NCI-H2171 (cell line): Measurements from ENCODE around the gene TLDC2.

Experiments
- DNase-seq: peaks from one replicate; lab custom pipeline; 2025; lab: John Stamatoyannopoulos, UW

TLDC2 gene

DNA sequence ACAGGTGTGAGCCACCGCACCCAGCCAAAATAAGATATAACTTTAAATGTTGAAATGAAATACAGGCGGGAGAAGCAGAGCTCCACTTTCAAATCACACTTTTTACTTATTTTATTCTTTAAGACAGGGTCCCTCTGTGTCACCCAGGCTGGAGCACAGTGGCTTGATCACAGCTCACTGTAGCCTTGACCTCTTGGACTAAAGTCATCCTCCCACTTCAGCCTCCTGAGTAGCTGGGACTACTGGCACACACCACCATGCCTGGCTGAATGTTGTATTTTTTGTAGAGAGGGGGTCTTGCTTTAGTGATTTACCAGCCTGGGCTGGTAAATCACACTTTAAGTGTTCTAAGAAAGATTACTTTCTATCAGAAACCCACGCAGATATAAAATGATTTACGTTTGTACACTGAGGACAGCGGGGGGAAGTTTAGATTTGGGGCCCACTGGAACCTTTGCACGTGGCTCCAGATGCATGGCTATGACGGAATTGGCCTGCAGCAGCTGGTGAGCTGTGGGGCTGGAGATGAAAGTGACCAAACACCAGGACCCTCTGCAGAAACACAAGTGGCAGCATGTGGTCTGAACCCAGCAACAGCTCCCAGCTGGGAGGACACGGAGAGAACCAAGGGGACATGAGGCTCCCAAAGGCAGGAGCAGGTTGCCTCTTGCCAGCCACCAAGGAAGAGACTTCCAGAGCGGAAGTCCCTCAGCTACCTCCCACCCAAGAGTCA, 26.4 kb upstream of the TLDC2 start:
- DNase-seq, result no peak

DNA sequence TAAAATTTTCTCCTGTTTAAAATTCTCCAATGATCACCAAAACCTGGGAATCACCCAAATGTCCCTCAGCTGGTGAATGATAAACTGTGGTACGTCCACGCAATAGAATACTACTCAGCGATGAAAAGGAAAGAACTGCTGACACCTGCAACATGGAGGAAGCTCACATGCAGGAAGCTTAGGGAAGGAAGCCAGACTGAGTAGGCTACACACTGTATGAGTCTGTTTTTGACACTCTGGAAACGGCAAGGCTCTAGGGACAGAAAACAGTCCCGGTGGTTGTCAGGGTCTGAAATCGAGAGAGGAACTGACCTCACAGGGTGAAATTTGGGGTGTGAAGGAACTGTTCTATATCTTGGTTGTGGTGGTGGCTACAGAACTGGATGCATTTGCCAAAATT, 25.2 kb upstream of the TLDC2 start:
- DNase-seq, result no peak

DNA sequence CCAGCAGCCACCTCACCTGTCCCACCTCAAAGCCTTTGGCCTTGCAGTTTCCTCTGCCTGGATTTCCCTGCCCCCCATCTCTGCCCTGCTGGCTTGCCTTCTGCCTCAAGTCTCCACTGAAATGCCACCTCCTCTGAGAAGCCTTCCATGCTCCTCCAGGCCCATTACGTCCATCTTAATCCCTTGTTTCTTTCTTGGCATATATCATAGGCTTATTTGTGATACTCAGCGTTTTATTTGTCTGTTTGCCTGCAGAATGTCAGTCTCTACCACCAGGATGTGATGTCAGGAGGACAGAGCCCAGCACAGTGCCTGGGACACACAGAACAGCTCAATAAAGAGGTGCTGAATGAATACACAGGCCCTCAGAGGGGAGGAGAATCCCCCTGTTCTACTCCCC, 24.4 kb upstream of the TLDC2 start:
- DNase-seq, result no peak

DNA sequence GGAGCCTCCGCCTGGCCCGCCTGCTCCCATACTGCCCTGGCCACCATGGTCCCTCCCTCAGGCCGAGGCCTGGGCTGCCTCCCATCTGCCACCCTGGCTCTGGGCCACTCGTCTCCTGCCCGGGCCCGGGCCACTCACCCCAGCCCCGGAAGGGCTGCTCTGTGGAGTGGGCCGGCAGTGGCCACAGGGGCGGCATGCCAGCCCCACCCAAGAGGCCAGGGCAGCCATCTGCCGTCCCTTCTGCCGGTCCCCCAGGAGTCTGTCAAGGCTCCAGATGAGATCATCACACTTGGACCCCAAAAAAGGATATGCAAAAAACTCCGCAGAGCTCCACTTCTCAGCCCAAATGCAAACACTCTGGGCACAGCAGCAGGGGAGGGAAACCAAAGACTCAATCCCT, 23.8 kb upstream of the TLDC2 start:
- no peak for DNase-seq

DNA sequence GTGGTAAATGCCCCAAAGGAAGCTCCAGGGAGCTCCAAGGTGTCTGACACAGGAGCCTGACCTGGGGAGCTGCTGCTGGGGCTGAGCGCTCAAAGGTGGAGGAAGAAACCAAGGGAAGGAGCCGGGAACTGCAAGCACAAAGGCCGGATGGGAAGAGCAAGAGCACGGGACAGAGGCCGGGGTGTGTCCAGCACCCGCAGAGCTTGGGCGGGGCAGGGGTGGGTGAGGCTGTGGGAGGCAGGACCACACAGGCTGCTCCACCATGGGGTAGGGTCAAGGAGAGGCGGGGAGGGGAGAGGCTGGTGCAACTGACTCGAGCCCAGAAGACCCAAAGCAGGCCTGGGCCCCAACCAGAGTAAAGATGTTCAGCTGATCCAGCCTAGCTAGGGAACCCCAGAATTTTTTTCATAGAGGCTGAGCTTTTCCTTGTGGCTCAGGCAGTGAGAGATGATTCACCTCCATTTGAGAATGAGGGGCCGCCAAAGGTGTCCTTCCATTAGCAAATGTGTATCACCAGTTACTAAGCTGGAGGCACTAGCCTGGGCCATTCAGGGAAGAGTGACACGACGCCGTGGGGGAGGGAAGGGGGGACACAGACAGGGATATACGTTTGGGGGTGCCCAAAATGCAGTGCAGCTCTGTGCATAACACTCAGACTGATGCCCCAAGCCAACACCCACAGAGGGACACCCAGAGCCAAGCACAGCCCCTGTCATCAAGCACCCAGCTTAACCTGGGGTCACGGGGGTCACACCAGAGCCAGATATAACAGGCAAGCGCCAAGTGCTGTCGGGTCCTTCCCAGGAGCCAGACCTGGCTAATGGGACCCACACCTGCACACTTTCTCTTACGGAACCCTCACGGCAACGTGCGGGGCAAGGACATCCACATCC, 21.3 kb upstream of the TLDC2 start:
- no peak for DNase-seq

DNA sequence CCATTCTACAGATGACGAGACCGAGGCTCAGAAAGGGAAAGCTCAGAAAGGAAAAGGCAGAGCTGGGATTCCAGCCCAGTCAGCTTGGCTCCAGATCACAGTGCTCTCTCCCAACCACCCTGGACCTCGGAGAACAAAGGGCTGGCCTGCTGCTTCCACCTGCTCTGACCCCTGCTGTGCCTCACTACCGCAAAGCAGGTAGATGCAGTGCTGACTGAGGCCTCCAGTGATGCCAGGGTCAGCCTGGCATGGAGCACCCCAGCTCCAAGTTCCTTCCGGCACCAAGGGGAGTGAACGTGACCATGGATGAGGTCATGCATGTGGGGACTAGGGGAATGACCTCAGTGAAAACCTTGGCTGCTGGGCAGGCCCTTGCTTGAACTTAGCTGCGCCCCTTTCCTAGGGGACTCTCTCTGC, 20.7 kb upstream of the TLDC2 start:
- DNase-seq, result no peak

DNA sequence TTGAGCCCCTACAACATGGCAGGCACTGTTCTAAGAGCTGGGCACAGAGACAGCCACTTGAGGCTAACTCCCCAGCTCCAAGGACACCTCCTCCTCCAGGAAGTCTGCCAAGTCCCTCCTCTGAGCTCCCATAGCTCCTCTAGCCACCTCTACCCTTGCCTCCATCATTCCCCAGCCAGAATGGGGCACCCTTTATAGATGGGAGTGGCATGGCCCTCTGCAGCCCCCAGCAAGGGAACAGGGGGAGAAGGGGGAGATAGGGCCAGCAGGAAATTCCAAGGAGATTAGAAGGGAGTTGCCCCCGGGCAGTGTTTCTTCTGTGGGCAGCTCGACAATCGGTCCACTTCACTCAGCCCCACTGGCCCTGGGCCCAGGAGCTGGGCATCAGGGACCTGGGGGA, 19.7 kb upstream of the TLDC2 start:
- no peak for DNase-seq

DNA sequence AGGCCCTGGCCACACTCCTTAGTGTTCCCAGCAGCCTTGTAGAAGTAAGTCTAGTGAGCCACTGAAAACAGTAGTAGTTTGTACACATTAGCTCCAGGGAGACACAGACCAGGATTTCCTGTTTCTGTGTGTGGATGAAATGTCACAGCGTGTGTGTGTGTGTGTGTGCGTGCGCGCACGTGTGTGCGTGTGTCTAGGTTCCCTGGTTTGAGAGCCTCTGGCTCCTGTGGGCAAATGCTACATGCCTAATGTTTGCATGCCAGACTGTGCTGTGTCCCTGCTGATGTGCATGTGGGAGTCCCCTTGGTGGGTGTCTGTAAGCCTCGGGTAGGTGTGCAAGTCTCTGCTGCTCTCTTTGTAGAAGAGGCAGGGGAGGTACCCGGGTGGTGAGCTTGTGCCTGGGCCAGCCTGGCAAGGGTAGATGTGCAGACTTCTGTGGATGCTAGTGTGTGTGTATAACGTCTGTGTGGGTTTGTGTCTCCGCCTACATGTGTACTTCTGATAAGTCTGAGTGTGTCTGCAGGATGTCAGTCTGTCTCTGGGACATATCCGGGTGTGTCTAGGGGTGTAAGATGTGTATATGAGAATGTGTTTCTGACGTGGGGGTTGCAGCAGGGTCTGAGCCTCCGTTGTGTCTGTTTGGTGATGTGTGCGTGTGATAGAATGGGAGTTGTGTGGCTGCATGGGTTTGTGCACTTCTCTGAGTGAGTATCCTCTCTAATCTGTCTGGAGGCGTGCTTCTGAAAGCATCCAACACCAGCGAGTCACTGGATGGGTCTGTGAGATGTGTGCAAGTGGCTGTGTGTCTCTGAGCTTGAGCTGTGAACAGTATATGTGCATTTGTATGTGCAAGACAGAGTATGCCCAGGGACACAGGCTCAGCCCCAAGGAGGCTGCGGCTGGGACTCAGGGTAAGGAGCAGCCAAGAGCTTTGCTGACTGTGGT, 19.0 kb upstream of the TLDC2 start:
- DNase-seq, result no peak

DNA sequence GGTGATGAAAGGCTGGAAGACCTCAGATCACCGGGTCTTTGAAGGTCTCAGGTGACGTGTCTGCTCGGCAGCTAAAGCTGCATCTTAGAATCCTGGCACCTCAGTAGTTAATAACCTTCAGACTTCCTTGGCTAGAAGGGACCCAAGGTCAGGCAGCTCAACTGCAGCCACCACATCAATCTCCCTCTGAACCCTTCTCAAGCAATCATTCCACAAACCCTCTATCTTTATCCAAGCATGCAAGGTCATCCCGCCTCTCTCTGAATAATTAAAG, 16.7 kb upstream of the TLDC2 start:
- DNase-seq, result no peak

DNA sequence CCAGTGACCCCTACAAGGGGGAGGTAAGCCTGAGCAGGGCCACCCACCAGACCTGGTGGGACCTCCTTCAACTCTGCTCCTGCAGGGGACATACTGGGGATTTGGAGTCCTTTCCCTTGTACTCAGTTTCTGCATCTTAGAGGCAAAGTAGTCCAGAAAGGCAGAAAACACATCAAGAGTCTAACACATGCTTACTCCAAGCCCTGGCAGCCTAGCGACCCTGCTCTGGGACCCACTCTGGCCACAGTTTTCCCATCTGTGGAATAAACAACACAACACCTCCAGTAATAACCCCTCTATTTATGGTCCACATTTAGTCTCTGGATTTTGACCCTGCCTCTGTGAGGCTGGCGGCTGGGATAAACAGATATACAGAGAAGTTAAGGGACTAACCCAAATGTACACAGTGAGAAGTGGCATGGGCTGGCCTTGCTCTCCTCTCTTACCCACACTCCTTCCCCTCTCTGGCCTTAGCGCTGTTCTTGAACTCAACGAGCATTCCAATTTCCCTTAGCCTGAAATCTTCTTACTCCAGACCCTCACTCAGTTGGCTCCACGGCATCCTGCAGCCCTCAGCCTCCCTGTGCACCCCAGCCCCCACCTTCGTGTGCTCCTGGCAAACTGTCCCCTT, 16.1 kb upstream of the TLDC2 start:
- DNase-seq, result no peak

DNA sequence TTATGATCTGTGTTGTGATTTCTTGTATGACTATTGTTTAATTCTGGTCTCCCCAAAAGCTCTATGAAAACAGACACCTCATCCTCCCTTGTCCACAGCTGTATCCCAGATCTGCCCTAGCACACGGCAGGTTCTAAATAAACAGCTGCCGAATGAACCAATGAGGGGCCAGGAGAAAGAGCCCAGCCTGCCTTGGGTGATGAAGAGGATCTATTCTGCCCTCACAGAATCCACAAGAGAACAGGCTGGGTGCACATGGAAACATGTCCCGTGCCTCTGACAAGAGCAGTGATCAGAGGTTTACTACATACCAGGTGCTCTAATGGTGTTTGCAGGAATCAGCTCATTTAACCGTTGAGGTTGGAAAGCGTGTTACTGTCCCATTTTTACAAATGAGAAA, 15.6 kb upstream of the TLDC2 start:
- DNase-seq, result no peak

DNA sequence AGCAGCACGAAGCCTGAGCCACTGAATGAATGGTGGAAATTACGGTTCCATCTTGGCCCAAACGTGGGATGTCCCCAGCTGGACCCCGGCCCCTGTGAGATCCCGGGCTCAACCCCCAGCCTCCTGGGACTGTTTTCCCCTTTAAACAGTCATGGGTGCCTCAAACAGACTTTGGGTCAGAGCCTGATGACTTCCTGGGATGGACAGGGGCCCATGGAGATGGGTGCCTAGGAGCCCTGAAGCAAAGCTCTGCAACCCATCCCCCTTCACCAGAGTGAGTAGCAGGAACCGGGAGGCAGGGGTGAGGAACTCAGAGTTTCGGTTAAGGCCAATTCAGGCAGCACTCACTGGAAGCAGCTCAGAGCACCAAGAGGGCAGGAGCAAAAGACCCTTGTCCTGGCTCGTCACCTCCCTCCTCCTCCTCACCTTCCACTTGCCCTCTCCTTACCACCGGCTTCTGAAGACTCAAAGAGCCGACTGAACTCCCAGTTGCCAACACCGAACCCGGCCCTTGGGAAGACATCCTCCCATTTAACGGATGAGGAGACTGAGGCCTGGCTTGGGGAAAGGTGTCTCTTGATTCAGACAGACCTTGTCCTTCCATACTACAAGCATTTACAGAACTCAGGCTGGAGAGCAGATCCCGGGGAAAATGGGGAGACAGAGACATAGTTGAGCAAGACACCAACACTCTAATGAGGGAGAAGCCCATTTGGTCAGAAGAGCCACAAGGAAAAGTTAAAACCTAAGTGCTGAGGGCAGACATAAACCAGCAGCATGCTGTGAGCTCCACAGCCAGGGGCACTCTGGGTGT, 14.9 kb upstream of the TLDC2 start:
- no peak for DNase-seq

DNA sequence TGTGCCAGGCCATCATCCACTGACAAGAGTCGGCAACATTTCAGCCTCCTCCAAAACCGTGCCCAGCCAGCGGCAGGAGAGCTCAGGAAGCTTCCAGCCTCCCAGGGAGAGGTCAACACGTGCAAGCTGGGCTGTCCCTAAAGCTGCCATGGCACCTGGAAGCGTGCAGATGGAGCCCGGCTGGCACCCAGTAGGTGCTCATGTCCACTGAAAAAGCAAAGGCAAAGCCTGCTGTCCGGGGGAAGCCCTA, 14.4 kb upstream of the TLDC2 start:
- DNase-seq, result no peak

DNA sequence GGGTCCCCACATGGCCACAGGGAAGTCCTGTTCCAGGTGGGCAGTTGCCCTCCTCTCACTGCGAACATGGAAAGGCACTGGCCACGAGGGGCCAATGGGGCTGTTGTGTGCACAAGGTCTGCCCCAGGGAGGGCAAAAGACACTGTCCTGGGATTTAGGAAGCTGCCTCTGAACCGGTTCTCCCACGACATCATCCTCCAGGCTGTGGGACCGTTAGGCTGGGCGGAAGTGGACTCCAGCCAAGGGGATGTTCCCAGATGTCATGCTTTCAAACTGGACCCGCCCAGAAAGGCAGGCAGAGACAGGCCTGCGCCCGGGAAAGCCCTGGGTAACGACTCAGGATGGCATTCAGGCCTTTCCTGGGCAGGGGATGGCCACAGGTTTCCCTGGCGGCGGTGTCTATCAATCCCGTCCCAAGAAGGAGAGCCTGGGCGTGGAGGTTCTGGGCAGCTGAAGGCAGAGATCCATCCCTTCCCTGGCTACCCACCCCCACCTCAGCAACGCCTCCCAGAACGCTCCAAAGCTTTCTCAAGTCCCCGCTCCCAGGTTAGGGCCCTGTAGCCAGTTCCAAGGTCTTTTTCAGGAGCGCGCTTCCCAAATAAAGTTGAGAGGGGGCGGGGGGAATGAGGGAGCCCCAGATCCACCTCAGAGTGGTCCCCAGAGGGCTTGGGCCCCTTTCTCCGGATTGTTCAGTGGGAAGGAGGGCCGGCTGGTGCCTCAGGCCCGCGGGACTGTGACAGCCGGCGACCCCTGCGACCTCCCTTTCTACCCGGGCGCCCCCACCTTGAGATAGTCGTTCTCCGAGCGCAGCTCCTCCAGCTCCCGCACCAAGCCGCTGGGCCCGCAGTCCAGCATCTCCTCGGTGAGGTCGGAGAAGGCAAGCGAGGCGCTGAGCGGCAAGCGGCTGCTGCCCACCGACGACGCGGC, 13.8 kb upstream of the TLDC2 start:
- no peak for DNase-seq

DNA sequence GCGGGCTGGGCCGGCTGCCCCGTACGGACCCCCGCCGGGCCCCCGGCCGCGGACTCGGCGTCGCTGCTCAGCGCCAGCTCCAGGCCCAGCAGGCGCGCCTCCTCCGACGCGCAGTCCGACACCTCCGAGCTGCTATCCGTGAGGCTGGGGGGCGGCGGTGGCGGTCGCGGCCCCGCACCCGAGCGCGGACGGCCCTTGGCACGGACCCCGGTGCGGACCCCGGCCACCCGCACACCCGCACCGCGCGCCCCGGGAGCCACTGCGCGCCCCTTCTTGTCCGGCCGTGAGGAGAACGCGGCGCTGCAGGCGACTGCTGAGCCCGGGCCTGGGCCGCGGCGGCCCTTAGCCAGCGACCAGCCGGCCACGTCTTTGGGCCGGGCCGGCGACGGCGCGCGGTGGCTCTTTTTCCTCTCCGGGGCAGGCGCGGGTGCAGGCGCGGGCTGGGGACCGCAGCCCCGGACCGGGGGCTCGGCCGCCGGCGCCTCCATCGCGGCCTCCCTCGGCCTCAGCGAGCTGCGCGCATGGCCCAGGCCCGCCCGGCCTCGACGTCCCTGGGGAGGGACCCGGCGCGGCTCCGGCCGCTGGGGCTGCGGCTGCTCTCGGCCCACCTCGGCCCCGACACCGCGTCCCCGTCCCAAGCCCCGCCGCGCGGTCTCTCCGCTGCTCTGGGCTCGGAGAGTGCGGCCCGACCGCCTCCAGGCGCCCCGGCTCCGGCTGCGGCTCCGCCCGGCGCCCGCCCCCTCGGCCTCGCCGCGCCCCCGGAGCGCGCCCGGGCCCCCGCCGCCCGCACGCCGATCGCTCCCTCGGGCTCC, 12.9 kb upstream of the TLDC2 start:
- no peak for DNase-seq

DNA sequence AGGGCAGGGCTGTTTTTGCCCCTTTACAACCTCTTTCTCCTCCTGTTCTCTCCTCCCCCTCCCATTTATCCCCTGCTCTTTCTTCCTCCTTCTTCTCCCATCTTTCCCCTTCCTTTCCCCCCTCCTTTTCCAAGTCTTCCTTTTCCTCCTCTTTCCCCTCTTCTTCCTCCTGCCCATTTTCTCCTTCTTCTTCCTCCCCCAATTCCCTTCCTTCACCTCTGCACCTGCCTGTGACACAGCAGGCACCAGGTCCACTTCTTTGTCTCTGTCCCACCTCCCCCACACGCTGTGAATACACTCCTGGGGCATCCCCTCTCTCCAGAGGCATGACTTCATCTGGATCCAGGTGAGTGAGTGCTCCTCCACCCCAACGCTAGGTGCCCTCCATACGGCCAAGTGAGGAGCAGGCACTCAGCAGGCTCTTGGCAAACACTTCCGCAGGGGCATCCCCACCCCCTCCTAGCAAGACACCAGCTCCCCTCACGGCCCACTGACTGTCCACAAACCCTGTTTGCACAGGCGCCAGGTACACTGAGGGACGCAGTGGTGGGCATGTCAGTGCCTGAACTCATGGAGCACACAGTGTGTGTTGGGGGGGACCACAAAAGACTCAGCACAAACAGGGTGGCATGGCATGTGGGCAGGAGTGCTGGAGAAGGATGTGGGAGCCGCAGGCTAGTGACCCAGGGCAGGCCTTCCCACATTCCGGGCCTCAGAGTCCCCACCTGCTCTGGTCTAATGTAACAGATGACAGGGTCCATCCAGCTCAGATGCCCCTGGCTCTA, 10.7 kb upstream of the TLDC2 start:
- no peak for DNase-seq

DNA sequence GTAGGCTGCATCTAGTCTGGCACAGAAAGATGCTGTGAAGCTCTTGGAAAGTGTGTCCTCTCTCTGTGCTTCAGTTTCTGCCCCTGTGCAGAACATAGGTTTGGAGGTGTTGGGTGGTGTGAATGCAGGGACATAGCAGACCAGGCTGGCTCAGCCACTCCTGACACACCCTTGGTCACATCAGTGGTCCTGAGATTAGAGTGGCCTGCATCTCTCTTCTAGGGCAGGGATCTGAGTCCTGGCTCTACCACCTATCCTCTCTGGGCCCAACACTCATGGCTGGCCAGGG, 10.1 kb upstream of the TLDC2 start:
- no peak for DNase-seq

DNA sequence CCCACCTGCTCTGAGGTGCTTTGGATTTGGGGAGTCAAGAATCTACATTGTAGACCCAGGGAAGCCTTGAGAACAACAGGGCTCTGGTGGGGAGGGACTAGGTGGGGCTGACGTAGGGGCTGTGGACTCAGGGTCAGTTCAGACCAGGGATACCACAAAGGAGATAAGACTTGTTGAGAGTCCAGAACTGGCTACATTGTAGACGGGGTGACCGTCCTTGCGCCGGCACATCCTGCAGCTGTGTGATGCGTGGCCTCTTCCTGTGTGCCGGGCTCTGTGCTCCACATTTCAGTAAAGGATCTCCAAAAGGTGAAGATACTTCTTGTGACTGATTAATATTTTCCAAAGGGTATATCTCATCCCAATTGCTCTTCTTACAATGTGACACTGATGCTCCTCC, 9.8 kb upstream of the TLDC2 start:
- no peak for DNase-seq
